Kidney capillary endothelial cell (primary cell): ENCODE measurements around the gene LSAMP.
"Not testable (repeated sequence)": the region's sequence is repeated elsewhere in the genome, so short reads cannot be mapped to it uniquely, and the experiment has no call there.

Experiments used
- DNase-seq: peaks from one replicate; pipeline ENCODE4 v3.0.0-alpha.2; 2018; ENCODE audit warnings: low spot score

The LSAMP gene

DNA sequence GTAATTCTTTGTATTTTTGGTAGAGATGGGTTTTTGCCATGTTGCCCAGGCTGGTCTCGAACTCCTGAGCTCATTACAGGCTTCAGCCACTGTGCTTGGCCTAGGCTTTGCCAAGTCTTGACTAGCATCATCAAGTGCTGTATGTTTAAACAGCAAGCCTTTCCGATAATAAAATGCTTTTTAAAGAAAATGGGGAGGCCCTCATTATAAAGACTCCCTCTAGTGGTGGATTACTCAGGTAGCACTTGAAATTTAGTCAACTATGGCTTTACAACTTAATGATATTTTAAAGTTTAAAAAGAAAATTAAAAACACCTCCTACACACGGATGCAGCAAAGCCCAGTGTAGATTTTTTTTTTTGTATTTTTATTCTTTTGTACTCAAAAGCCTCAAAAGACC lies 608.3 kb downstream of the LSAMP start:
- peak; percentile 22 for DNase-seq

DNA sequence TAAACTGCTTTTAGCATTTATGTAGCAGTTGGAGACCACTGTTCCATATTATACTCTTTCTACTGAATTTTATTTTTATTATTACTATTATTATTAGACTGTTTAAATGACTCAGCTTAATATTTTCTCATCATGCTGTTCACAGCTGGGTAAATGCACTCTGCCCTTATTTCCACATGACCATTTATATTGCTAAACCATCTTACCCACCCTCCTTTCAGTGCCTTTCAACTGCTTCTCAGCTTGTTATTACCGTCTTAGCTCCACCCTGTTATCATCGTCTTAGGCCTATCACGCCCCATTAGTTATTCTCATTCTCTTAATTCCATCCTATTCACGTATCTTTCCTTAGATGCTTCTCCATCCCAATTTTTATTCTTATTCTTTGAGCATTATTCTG lies 609.3 kb downstream of the LSAMP start:
- DNase-seq: no peak

DNA sequence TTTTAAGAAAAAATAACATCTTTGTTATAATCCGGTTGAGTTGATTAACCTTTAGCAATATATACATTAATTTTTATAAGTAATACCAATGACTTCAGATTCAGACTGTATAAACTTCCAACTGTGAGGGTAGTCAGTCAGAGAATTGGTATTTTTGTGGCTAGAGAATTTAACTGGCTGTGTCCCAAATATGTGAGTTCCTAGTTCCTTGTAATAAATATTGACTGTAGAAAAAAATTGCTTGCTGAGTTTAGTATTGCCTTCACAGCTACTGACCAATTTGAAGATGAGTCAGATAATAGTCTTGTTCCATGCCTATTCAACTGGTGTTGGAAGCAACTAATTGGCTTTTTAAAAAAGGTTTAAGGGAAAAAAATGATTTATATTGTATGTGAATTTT lies 611.2 kb downstream of the LSAMP start:
- no peak for DNase-seq

DNA sequence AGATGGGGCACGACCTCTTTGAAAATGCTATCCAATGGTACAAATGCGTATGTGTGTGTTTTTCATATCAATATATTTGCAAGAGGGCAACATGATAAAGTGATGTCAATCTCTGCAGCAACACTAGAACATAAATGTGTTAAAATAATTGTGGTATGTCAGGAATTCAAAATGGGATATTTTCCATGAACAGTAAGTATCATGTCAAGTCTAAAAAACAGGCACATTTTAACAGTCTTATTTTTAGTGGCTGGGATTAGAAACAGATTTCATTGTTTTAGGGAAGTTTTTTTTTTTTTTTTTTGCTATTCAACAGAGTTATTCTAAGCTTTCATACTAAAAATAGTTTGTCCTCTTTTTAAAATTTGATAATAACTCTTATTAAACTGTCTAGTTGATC lies 612.2 kb downstream of the LSAMP start:
- DNase-seq: no peak

DNA sequence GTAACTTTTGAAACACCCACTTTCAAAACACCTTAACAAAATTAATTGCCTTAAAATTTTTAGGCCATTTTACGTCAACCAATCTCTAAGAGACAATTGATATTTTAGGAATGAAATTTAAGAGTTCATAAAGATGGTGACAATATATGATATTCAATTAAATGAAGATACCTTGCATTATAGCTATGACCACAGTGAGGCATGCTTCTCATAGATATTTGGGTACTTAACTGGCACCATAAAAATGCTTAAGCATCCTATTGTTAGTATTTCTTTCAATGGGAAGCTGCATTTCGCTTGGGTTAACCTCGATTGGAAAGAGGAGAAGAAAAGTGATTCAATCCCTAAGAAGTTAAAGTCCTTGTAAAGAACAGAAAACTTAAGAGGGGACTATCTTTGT lies 613.0 kb downstream of the LSAMP start:
- no peak for DNase-seq

DNA sequence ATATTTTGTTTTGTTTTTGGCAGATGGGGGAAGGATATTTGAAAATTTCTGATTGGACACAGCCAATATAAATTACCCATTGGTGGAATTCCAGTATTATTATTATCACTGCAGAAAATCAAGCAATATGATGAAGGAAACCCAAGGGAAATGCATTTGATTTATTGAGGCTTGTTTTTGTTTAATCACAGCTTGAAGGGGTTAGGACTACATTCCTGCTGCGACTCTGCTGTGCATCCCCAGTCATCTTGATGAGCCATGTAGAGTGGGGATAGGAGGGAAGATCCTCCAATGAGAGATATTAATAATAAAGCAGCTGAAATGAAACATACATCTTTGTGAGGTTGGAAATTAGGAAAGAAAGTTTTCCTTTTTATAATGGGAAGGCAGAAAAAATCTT lies 613.4 kb downstream of the LSAMP start:
- no peak for DNase-seq

DNA sequence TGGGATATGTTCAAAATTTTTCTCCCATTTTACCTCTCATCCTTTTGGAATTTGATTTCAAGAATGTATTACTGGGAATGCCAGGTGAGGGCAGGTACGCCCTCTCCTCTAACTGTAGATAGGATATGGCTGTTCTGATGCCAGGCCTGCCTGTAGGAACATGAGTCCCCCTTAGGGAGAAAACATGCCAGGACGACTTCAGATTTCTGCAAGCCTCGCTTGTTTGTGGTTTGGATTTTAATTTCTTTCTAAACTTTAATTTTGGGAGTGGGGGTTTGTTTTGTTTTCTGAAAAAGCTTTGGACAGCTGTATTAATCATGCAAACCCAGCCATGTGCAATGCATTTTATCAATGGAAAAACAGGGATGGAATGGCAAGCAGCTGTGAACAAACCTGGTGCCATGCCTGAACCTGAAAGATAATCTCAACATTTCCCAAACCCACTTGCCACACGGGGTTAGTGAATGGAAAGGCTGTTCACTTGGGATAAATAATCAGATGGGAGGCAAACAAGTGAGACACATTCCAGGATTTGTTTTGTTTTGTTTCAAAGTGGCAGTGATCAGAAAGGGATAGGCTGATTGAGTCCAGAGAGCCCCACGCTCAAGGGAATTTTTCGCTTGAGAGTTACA lies 614.4 kb downstream of the LSAMP start:
- no peak for DNase-seq

DNA sequence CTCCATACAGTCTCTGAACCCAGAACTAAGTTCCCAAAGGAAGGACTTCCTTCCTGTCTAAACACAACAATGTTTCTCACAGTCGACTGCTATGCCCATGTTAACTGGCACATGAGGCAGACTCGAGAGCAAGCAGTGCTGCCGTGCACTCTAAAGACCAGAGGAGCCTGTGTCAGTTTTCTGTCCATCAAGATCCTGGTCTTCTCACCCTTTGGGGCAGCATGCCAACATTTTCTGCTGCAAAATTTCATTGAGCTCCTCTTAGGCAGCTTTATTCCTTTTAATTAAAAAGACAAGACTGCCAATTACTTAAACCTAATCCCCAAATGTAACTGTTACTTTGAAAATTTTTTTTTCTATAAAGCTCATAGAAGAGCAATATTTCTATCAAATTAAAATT lies 616.9 kb downstream of the LSAMP start:
- DNase-seq: peak; percentile 10

DNA sequence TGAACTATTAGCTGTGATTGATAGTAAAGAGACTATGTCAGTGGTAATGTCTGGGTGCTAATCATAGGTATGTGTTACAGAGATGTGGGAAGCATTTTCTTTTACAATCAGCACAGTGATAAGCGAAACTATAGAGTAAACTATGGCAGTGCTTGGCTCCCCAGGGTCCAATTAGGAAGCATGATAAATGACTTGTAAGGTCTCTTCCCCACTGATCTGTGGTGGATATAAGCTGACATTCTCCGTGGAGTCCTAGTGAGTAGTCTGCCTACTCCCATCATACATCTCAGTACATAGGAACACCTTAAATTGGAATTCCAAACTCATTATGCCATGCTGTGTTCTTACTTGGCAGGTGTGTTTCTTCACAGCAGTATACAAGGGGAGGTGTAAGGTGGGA lies 617.8 kb downstream of the LSAMP start:
- DNase-seq: no peak

DNA sequence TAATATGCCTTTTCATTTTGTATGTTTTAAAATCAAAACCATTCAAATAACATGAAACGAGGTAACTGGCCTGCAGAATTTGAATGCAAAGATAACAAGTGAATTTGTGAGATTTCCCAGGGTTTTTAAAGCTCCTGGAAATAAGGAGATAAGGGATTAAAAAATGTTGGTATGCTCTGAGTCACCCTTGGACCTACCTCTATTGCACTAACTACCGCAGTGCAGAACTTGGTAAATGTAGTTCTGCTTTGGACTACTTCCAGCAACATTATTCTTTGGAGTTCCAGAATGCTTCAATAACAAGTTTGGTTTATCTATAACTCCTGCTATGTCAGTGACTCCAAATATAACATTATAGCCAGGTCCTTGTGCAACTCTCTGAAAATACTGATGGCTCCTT lies 620.2 kb downstream of the LSAMP start:
- DNase-seq: no peak

DNA sequence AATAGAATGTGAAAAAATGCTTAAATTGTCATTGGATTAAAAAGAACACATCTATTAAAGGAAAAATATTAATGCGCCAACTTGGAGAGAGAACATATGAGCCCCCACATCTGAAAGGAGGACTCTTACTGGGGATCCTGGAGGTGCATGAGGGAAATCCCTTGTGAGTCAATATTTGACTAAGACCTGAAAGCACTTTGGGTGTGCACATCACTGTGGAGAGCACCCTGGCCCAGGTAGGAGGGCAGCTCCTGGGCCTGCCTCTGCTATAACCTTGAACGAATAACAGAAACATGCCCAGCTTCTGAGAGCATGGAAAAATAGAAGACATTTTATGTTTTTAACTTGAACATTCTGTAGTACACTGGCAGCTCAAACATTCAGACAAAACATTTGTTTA lies 622.2 kb downstream of the LSAMP start:
- no peak for DNase-seq

DNA sequence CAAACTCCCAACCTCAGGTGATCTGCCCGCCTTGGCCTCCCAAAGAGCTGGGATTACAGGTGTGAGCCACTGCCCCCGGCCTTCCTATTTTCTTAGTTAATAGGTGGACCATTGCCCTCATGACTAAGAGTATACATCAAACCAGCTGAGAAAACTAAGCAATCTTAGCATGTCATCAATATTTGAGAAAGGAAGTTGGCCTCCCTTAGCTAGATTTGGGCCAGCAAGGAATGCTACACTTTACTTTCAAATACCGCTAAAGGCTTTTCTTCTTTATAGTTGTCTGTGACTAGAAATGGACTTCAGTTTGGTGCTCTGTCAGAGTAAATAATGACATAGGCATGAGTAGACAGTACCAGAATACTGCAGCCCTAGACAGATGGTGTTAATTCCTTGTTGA lies 622.7 kb downstream of the LSAMP start:
- no peak for DNase-seq

DNA sequence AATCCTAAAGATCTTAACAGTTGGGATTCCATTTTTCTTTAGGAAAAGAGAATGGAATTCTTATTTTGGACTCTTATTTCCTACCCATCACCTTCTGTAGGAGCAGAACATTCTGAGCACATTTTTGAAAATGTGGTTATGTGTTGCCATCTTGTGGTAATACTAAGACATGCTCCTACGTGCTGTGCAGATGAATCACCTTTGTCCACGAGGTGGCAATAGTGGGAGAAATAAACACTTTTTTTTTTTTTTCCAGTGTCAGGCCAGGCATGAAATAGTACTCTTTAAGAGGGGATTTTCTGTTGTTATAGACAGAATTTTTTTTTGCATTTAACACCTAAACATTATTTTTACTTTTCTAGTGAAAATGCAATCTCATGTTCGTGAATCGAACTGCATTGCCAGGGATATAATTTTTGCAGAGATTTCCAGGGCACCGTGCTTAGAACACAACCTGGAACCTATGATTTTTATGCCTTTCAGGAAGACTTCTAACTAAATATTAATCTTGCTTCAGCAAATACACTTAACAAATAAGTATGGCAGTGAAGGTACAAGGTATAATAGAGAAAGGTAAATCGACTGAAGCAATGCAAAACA lies 625.4 kb downstream of the LSAMP start:
- DNase-seq: peak; percentile 80

DNA sequence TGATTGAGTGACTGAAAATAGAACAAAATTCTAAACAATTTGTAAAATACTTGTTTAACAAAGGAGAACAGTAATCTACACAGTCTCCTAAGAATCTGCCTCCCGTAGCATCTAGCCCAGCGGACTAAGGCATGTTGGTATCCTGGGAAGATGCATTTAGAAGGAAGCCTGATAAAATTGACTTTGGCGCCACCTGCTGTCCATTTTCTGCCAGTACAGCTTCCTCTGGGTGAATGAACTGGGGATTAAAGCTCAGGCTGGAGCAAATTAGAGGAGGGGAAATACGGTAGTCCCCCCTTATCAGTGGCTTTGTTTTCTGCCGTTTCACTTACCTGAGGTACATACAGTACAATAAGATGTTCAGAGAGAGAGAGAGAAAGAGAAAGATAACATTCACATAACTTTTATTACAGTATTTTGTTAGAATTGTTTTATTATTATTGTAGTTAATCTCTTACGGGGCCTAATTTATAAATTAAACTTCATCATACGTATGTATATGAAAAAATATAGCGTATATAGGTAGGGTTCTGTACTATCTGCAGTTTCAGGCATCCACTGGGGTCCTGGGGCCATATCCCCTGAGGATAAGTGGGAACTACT lies 630.4 kb downstream of the LSAMP start:
- no peak for DNase-seq

DNA sequence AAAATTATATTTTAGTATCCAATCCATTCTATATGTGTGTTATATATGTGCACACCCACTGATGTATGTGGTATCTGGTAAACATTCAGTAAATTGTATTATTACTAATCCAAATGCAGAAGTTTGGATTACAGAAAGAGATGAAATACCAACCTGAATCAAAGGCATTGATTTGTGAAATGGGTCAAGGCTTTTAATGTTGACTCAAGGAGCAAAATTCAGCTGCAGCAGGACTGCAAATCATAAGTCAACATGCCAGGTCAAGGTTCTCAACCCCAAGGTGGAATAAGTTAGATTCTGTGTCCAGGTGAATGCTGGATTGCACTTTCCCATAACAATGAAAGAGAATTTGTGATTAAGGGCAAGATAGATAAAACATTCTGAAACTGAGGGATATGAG lies 631.3 kb downstream of the LSAMP start:
- DNase-seq: no peak

DNA sequence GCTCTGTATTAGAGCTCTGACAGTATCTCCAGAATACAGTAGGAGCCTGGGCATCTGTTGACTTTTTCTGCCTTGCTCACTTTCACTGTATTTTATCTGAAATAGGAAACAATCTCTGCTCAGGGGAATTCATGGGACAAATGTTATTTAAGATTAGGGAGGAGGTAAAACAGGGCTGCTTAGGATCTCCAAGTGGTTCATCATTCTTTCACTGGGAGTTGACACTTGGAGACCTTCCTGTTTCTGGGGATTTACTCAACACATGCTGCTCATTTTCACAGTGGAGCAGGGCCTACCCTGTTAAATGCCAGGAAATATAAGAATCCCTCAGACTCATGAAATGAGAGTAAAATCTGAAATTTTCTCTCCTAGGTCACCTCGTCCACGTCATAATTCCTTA lies 636.5 kb downstream of the LSAMP start:
- DNase-seq: no peak

DNA sequence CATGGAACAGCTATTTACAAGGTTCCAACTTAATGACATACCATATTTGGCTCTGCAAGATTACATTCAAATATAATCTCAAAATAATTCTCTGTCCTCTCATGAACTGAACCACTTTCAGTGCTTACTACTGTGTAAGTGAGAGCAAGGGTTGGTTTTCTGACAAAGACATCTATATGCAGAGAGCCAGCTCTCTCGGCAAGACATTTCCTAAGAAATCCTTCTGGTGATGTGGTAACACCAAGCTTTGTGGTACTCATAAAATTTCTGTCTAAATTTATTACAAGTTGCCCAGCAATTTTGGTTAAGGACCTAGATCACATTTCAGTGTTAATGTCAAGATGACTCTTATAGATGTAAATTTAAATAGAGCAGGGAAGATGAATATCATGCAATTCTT lies 637.0 kb downstream of the LSAMP start:
- DNase-seq: no peak

DNA sequence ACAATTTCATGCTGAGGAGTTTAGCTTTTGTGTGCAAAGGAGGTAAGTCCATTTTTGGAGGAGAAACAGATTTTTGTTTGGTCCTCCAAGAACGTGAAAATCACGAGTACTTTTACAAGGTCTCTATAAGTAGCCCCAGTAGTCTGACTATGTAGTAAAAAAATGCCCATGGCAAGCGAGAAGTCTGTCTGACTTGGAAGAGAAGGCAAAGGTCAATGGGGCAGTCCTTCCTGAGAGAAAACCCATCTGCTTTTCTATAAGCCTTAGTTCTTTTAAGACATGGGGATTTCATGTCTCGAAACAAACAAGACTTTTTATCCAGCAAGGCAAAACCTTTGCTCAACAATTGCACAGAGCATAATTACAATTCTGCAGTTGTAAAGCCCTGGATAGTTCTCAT lies 638.8 kb downstream of the LSAMP start:
- no peak for DNase-seq

DNA sequence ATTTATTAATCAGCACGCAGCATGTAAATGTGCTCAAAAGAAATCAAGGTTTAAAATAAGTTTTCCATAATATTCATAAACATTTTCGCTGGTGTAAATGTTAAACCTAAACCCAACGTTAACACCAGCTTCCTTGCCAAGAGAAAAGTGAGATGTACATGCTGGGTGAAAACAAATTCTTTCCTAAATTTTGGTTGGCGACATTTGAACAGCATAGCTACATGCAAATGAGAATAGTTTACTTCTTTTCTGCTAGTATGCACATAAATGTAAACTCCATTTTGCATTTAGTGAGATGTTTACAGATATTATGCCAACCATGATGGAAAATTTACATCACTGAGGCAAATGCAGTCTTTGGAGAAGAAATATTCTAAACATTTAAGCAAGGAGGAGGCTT lies 639.8 kb downstream of the LSAMP start:
- DNase-seq: no peak

DNA sequence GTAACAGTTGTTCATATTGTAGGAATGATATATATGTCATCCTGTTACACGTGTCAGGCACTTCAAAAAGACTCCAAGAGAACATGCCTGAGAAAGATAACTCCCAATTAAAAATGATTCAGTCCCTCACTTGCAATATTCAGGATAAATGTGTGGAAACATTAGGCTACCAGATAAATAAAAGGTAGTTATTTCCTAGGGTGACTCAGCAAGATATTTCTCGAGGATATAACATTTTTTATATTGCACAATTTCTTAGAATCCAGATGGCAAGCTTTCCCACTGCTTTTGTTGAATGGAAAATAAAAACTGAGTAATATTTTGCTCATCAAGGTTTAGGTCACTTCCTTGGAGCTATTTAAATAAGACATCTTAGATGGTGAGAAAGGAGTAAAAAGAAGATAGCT lies 640.6 kb downstream of the LSAMP start:
- no peak for DNase-seq

DNA sequence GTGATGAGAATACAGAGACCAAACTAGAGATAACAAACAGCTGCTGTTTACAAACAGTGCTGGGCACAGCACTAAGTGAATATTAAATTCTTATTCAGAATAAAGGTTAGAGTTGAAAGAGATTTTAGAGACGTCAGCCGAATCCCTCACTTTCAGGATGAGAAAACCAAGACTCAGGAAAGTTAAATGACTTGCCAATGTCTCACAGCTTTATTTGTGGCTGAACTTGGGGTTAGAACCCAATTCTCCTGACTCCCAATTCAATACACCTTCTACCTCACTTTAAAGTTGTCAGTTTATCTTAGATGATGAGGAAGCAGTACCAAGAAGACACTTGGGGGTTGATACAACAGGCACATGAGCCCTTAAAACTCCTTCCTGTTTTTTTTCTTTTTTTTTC lies 641.1 kb downstream of the LSAMP start:
- DNase-seq: no peak

DNA sequence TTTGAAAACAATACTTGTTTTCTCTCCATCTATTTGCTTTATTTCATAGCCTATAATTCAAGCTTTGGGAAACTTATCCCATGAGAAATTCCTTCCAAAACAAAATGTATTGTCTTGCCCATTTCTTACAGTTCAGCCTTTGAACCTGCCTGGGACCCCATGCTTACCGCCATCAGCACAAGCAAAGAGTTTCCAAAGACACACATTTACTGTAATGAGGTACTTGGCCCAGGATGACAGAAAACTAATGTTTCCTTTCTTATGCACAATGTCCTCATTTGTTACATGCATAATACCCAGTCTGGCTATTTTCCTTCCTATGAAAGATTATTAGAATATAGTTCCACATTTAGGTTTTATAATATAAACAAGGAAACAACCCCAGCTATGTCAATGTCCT lies 641.6 kb downstream of the LSAMP start:
- no peak for DNase-seq

DNA sequence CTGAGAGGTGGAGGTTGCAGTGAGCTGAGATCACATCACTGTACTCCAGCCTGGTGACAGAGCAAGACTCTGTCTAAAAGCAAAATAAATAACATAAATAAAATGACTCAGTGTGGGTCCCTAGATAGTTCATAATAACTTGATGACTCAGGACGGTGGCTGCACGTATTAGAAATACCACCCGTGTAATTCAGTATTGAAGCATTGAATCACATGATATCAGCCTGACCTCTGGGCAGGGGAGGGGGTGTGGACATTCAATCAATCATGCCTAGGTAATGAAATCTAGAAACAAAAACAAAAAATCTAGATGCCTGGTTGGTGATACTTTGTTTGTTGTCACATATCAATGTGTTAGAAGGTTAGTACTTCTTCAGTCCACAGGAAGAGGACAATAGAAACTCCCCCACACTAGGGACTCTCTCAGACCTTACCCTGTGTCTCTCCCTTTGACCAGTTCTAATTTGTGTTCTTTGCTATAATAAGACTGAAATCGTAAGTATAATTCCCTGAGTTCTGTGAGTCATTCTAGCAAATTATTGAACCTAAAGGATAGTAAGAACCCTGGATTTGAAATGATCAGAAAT lies 644.7 kb downstream of the LSAMP start:
- DNase-seq: peak; percentile 48

DNA sequence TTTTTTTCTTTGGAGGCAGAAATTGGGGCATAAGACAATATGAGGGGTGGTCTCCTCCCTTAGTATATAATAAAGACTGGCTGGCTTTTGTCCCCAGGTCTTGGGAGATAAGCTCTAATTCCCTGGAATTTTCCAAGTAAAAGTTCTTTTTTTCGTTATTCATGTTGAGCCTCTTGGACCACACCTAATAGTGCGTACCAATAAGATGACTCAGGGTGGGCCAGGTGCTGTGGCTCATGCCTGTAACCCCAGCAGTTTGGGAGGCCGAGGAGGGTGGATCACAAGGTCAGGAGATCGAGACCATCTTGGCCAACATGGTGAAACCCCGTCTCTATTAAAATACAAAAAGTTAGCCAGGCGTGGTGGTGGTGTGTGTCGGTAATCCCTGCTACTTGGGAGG lies 645.2 kb downstream of the LSAMP start:
- not testable (repeated sequence) for DNase-seq
